Subcutaneous abdominal adipose tissue (tissue), 5 donors: ENCODE measurements around the gene LPCAT3.

Source experiments
- H3K27ac ChIP-seq: one replicate; pipeline ENCODE4 v1.7.0; 2013; ENCODE audit warnings: low read depth, mild to moderate bottlenecking, inconsistent platforms, low read length, moderate library complexity
- H3K27me3 ChIP-seq, 5 donors: one replicate each; pipeline ENCODE4 v1.7.0; 2013; ENCODE audit warnings: low read length in 5 of 5, inconsistent platforms in 1 of 5; ENCODE audit not compliant: control insufficient read depth in 5 of 5, insufficient read depth in 4 of 5
- H3K36me3 ChIP-seq, 5 donors: one replicate each; pipeline ENCODE4 v1.7.0; 2013; ENCODE audit warnings: low read length in 5 of 5; ENCODE audit not compliant: control insufficient read depth in 5 of 5, insufficient read depth in 5 of 5
- H3K4me1 ChIP-seq, 5 donors: one replicate each; pipeline ENCODE4 v1.7.0; 2013; ENCODE audit warnings: low read length in 5 of 5, mild to moderate bottlenecking in 3 of 5, moderate library complexity in 1 of 5; ENCODE audit not compliant: control insufficient read depth in 5 of 5, insufficient read depth in 5 of 5
- H3K4me3 ChIP-seq, 5 donors: one replicate each; pipeline ENCODE4 v1.7.0; 2013; ENCODE audit warnings: low read length in 5 of 5, low read depth in 1 of 5
- H3K9ac ChIP-seq, 5 donors: one replicate each; pipeline ENCODE4 v1.7.0; 2013; ENCODE audit warnings: low read length in 5 of 5, mild to moderate bottlenecking in 4 of 5, moderate library complexity in 3 of 5
- H3K9me3 ChIP-seq, 5 donors: one replicate each; pipeline ENCODE4 v1.7.0; 2013; ENCODE audit warnings: low read length in 5 of 5; ENCODE audit not compliant: control insufficient read depth in 5 of 5
- donor health status: healthy.
- donor health status: healthy.
- donor health status: healthy.
- donor health status: healthy.
- donor health status: healthy.

The LPCAT3 gene

DNA sequence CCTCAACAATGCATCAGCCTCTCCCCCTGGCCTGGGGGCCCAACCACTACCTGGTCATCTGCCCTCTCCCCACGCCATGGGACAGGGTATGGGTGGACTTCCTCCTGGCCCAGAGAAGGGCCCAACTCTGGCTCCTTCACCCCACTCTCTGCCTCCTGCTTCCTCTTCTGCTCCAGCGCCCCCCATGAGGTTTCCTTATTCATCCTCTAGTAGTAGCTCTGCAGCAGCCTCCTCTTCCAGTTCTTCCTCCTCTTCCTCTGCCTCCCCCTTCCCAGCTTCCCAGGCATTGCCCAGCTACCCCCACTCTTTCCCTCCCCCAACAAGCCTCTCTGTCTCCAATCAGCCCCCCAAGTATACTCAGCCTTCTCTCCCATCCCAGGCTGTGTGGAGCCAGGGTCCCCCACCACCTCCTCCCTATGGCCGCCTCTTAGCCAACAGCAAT, 82.1 kb downstream of the LPCAT3 start:
- H3K9ac ChIP-seq, result no peak overlapping the region
- H3K9me3 ChIP-seq, result no peaks in the 10 kb centered on the region
- no peaks in the 10 kb centered on the region for H3K27me3 ChIP-seq
- H3K36me3 ChIP-seq, result peaks cover 0 to 52% (median 39%) of the 10 kb centered on the region in 5 donors
- peaks cover 14 to 72% (median 62%) of the 10 kb centered on the region in 5 donors for H3K4me1 ChIP-seq
- no peak overlapping the region for H3K4me3 ChIP-seq
- peak overlapping the region; percentile 88 for H3K27ac ChIP-seq

DNA sequence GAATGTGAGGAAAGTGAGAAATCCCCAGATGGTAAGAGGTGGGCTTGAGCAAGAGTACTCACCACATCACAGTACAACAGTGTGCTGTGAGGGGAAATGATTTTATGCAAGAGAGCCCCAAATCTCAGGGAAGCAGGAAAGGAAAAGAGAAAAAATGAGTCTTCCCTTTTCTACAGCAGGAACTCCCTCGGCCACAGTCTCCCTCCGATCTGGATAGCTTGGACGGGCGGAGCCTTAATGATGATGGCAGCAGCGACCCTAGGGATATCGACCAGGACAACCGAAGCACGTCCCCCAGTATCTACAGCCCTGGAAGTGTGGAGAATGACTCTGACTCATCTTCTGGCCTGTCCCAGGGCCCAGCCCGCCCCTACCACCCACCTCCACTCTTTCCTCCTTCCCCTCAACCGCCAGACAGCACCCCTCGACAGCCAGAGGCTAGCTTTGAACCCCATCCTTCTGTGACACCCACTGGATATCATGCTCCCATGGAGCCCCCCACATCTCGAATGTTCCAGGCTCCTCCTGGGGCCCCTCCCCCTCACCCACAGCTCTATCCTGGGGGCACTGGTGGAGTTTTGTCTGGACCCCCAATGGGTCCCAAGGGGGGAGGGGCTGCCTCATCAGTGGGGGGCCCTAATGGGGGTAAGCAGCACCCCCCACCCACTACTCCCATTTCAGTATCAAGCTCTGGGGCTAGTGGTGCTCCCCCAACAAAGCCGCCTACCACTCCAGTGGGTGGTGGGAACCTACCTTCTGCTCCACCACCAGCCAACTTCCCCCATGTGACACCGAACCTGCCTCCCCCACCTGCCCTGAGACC, 82.7 kb downstream of the LPCAT3 start:
- Histone ChIP-seq H3K4me3 (no peak overlapping the region), H3K36me3 (peaks cover 0 to 45% (median 34%) of the 10 kb centered on the region in 5 donors), H3K27ac (peak overlapping the region; percentile 88), H3K9ac (peak overlapping the region in 2 of 5 donors; percentile 23 to 63), H3K9me3 (no peaks in the 10 kb centered on the region), H3K27me3 (no peaks in the 10 kb centered on the region), H3K4me1 (peaks cover 14 to 75% (median 66%) of the 10 kb centered on the region in 5 donors)

DNA sequence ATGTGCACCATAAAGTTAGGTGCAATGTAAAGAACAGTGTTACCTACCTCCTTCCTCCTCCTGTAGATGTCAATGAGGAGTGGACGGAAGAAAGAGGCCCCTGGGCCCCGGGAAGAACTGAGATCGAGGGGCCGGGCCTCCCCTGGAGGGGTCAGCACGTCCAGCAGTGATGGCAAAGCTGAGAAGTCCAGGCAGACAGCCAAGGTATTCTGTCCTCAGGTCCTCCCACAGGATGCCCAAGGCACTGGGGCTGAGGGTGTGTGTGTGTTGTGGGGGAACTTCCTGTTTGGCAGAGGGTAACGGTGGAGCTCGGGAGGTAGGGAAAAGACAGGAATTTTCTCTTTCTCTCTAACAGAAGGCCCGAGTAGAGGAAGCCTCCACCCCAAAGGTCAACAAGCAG, 84.2 kb downstream of the LPCAT3 start:
- no peaks in the 10 kb centered on the region for H3K9me3 ChIP-seq
- no peaks in the 10 kb centered on the region for H3K27me3 ChIP-seq
- H3K36me3 ChIP-seq, result peaks cover 0 to 40% (median 29%) of the 10 kb centered on the region in 5 donors
- H3K4me1 ChIP-seq, result peaks cover 18 to 86% (median 69%) of the 10 kb centered on the region in 5 donors
- H3K4me3 ChIP-seq, result no peak overlapping the region
- H3K9ac ChIP-seq, result peak overlapping the region in 2 of 5 donors; percentile 1 to 63
- peak overlapping the region; percentile 88 for H3K27ac ChIP-seq

DNA sequence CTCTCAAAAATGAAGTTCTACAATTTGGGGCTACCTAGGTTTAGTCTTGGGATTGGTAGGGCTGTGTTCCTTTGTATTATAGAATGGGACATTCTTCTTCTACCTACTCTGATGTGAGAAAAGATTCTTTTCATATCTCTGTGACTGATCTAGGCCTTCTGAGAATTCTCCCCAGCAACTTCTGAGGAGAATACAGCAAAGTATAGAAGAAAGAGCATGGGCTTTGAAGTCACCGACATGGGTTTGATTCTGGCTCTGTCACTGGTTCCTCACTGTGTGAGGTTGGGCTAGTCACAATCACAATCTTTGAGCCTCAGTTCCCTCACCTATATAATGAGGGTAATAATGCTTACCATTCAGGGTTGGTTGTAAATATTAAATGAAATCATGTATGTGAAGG, 85.5 kb downstream of the LPCAT3 start:
- Histone ChIP-seq H3K36me3 (peaks cover 0 to 37% (median 29%) of the 10 kb centered on the region in 5 donors), H3K4me1 (peaks cover 13 to 79% (median 64%) of the 10 kb centered on the region in 5 donors), H3K4me3 (no peak overlapping the region), H3K9ac (peak overlapping the region in 2 of 5 donors; percentile 25 to 62), H3K9me3 (no peaks in the 10 kb centered on the region), H3K27me3 (no peaks in the 10 kb centered on the region), H3K27ac (peak overlapping the region; percentile 88)

DNA sequence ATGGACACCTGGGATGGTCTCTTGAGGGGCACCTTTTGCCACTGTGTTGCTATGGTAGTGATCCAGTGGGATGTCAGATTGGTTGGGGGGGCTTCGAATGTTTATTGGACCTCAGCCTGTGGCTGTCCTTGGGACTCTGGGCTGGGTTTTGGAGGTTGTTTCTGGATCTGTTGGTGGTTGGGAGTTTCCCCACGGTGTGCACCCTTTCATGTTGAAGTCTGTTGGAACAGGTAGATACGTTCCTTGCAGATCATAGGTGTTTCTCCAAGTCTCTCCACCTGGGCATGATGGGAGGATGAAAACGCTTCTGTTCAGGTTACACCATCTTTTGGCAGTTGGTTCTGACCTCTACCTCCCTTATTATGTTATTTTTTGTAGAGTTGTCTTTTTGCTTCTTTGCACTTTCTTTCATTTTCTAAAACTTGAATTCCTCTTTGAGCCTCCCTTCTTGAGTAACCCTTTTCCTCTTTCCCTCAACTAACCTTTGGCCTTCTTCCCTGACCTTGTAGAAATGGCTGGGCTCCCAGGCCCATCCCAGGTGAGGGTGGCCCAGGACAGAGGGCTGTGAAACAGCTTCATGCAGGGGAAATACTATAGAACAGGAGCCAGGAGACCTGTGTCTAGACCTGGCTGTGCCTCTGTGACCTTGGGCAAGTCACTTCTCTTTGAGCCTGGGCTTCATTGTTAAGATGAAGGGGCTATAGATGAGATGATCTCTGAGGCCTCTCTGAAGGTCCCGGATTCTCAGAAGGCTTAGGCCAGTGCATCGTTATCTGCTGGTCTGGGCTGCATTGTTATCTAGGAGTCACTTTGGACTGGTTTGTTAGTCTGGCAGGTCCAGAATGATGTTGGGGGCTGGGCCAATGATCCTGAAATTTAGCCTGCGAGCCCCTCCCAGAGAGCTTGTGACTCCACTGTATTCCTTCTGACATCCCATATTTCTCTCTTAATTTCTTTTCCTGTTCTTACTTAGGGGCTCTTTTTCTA, 88.5 kb downstream of the LPCAT3 start:
- Histone ChIP-seq H3K9me3 (no peaks in the 10 kb centered on the region), H3K4me1 (peaks cover 15 to 79% (median 74%) of the 10 kb centered on the region in 5 donors), H3K4me3 (peak overlapping the region; percentile 72 to 96 (median 86)), H3K27me3 (no peaks in the 10 kb centered on the region), H3K36me3 (peaks cover 0 to 20% (median 12%) of the 10 kb centered on the region in 5 donors), H3K9ac (peak overlapping the region; percentile 82 to 99 (median 96)), H3K27ac (peak overlapping the region; percentile 99)

DNA sequence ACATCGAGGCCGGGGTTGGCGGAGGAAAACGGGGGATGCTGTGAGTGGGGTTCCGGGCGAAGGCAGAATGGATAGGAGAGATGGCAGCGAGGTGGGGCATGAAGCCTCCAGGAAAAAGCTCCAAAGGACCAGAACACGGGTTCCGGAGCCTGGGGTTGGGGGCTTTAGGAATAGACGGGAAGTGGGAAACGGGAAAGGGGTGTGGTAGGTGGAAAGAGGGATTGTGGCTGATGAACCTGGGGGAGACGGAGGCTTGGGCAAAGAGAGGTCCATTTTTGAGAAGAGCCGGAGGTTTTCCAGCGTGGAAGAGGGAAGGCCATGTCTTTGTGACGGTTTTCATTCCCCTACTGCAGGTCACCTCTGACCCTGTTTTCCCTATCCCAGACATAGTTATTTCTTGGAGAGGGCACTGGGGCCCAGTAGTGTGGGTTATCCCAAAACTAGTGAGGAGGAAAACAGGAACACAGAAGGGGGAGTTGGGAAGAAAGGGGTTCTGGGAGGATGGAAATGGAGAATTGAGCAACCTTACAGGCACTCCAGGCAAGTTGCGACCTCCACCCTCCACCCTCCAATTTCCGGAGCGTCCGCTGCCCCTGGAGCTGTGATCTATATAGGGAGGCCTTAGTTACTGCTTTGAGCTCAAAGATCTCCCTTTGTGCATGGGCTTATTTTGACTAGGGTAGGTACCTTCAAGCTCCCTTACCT, 89.4 kb downstream of the LPCAT3 start:
- peak overlapping the region; percentile 82 to 99 (median 96) for H3K9ac ChIP-seq
- H3K4me3 ChIP-seq, result peak overlapping the region; percentile 72 to 96 (median 86)
- peak overlapping the region; percentile 99 for H3K27ac ChIP-seq
- peaks cover 19 to 80% (median 74%) of the 10 kb centered on the region in 5 donors for H3K4me1 ChIP-seq
- peaks cover 0 to 11% (median 4%) of the 10 kb centered on the region in 5 donors for H3K36me3 ChIP-seq
- no peaks in the 10 kb centered on the region for H3K27me3 ChIP-seq
- no peaks in the 10 kb centered on the region for H3K9me3 ChIP-seq

DNA sequence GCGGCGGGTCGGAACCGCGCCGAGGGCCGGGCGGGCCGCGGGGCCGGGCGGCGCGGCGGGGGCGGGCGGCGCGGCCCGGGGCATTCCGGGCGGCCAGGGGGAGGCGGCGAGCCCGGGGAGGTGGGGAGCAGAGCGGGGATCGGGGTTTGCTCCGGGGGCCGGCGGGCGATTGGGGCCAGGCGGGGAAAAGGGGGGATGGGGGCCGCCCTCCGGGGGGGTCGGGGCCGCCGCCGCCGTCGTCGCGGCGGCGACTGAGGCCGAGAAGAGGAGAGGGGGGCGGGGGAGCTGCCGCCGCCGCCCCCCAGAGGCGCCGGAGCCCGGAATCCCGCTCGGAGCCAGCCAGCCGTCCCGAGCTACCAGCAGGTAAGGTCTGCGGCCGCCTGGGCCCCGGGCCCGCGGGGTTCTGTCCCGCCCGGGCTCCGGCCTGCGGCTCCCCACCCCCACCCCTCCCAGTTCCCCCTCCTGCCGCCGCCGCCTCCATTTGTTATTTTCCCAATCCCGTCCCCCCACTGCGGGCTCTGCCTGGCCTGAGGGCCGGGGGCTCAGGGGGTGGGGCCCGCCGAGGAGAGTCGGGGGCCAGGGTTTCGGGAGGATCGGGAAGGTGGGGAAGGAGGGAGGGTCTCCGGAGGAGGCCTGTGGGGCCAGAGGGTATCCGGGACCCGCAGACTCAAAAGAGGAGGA, 90.1 kb downstream of the LPCAT3 start:
- peak overlapping the region; percentile 77 to 96 (median 86) for H3K4me3 ChIP-seq
- H3K4me1 ChIP-seq, result peaks cover 14 to 80% (median 73%) of the 10 kb centered on the region in 5 donors
- peak overlapping the region; percentile 99 for H3K27ac ChIP-seq

DNA sequence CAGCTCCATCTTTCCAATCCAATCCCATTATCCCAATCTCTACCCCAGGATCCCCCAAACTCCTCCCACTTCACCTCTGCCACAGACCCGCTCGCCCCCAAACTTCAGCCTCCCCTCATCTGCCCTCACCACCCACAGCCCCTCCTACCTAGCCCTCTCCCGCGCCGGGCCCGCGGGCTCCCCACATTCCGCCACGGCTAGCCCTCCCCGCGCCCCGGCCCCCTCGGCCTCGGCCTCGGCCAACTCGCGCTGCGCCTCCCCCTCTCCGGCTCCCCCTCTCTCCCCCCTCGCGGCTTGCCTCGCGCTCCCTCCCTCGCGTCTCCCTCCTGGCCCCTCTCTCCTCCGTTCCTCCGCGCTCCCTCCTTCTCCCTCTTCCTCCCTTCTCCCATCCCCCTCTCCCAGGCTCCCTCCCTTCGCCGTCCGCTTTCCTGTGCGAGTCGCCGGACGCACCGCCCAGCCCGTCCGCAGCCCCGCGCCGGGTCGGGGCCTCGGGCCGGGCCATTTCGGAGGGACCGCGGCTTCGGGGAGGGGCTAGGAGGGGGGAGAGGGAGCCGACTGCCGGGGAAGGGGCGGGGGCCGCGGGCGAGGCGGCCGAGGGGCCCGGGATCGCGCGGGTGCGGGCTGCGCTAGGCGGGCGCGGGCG, 90.8 kb downstream of the LPCAT3 start, which contains the start of gene ATN1:
Gene ATN1 (plus strand): TSS at position 581 of the 643 bp plus-strand sequence. CDS start 6,043 bp downstream, outside the sequence.
- peaks cover 0 to under 1% (median 0%) of the 10 kb centered on the region in 5 donors for H3K27me3 ChIP-seq
- peak within 1 kb of the TSS; percentile 99 for H3K27ac ChIP-seq
- H3K9me3 ChIP-seq, result no peaks in the 10 kb centered on the region
- no peaks in the 10 kb centered on the region for H3K36me3 ChIP-seq
- H3K4me1 ChIP-seq, result peaks cover 14 to 78% (median 70%) of the 10 kb centered on the region in 5 donors
- peak within 1 kb of the TSS; percentile 77 to 96 (median 86) for H3K4me3 ChIP-seq
- H3K9ac ChIP-seq, result peak within 1 kb of the TSS; percentile 82 to 99 (median 96)

More for the DNA sequence above, 90.1 kb downstream of the LPCAT3 start:
- Histone ChIP-seq H3K9me3 (no peaks in the 10 kb centered on the region), H3K9ac (peak overlapping the region; percentile 82 to 99 (median 96)), H3K27me3 (no peaks in the 10 kb centered on the region), H3K36me3 (peaks cover 0 to 4% (median 0%) of the 10 kb centered on the region in 5 donors)
